NT2/D1 (cell line): ENCODE data around the gene PARD3.

Experiments used
- DNase-seq: peaks from one replicate; pipeline ENCODE4 v3.0.0-alpha.2; 2011; ENCODE audit warnings: low read depth, low spot score
- H3K27me3 ChIP-seq: 2 replicates; pipeline ENCODE4 v1.6.0; 2011; ENCODE audit warnings: mild to moderate bottlenecking; ENCODE audit not compliant: insufficient read length, insufficient read depth
- H3K36me3 ChIP-seq: 2 replicates; pipeline ENCODE4 v1.6.1; 2011; ENCODE audit warnings: mild to moderate bottlenecking, low read length, mixed read lengths; ENCODE audit not compliant: insufficient read depth, insufficient read length
- H3K4me1 ChIP-seq: 2 replicates; pipeline ENCODE4 v1.5.1; 2011; ENCODE audit not compliant: insufficient read depth, insufficient read length
- H3K4me3 ChIP-seq: 2 replicates; pipeline ENCODE4 v1.5.1; 2011; ENCODE audit warnings: low read depth; ENCODE audit not compliant: insufficient read length
- H3K9ac ChIP-seq: 2 replicates; pipeline ENCODE4 v1.6.0; 2011; ENCODE audit warnings: low read depth; ENCODE audit not compliant: insufficient read length
- H3K9me3 ChIP-seq: 2 replicates; pipeline ENCODE4 v1.5.1; 2011; ENCODE audit warnings: mild to moderate bottlenecking, low read length; ENCODE audit not compliant: insufficient read depth
- SUZ12 ChIP-seq: IDR thresholded peaks from 2 replicates; pipeline ENCODE4 v1.6.1; 2011; ENCODE audit not compliant: insufficient read length, insufficient read depth; ENCODE audit errors: extremely low read depth
- YY1 ChIP-seq: IDR thresholded peaks from 2 replicates; pipeline ENCODE4 v1.6.1; 2011; ENCODE audit not compliant: insufficient read length, insufficient read depth
- ZNF274 ChIP-seq: IDR thresholded peaks from 2 replicates; pipeline ENCODE4 v1.6.1; 2011; ENCODE audit warnings: mild to moderate bottlenecking, low read depth, low read length

Gene PARD3

GRCh38 chr10:34698979-34699378, 116.1 kb downstream of the PARD3 start:
- Histone ChIP-seq H3K9me3 (no peaks in the 10 kb centered on the region), H3K36me3 (peaks cover 2% of the 10 kb centered on the region), H3K4me3 (no peak overlapping the region), H3K27me3 (no peaks in the 10 kb centered on the region), H3K9ac (no peak overlapping the region), H3K4me1 (peaks cover 2% of the 10 kb centered on the region)
- DNase-seq, result no peak
- TF ChIP-seq SUZ12 (no peak), YY1 (no peak), ZNF274 (no peak)

- DNase-seq, result no peak
- Histone ChIP-seq H3K9me3 (no peaks in the 10 kb centered on the region), H3K4me1 (peaks cover 2% of the 10 kb centered on the region), H3K9ac (no peak overlapping the region), H3K4me3 (no peak overlapping the region), H3K36me3 (peaks cover 2% of the 10 kb centered on the region), H3K27me3 (no peaks in the 10 kb centered on the region)
- TF ChIP-seq ZNF274 (no peak), SUZ12 (no peak), YY1 (no peak)
These were observed 116.8 kb downstream of the PARD3 start for GRCh38 chr10:34698248-34698831.

GRCh38 chr10:34697351-34698247, 117.5 kb downstream of the PARD3 start:
- no peak for TF ChIP-seq SUZ12
- TF ChIP-seq ZNF274, result no peak
- TF ChIP-seq YY1, result no peak
- Histone ChIP-seq H3K9ac (no peak overlapping the region), H3K27me3 (no peaks in the 10 kb centered on the region), H3K36me3 (peaks cover 2% of the 10 kb centered on the region), H3K4me1 (peaks cover 2% of the 10 kb centered on the region), H3K9me3 (no peaks in the 10 kb centered on the region), H3K4me3 (no peak overlapping the region)
- DNase-seq, result no peak

- TF ChIP-seq YY1 (no peak), ZNF274 (no peak), SUZ12 (no peak)
- Histone ChIP-seq H3K9ac (no peak overlapping the region), H3K36me3 (peaks cover 2% of the 10 kb centered on the region), H3K27me3 (no peaks in the 10 kb centered on the region), H3K9me3 (no peaks in the 10 kb centered on the region), H3K4me1 (no peaks in the 10 kb centered on the region), H3K4me3 (no peak overlapping the region)
- no peak for DNase-seq
These were observed 118.7 kb downstream of the PARD3 start for GRCh38 chr10:34696423-34696822.

- no peak overlapping the region for H3K4me3 ChIP-seq
- no peak for DNase-seq
- no peak overlapping the region for H3K9ac ChIP-seq
- peaks cover 2% of the 10 kb centered on the region for H3K4me1 ChIP-seq
- no peaks in the 10 kb centered on the region for H3K27me3 ChIP-seq
- no peaks in the 10 kb centered on the region for H3K36me3 ChIP-seq
- no peaks in the 10 kb centered on the region for H3K9me3 ChIP-seq
- TF ChIP-seq SUZ12, result no peak
- no peak for TF ChIP-seq YY1
- TF ChIP-seq ZNF274, result no peak
These were observed 124.6 kb downstream of the PARD3 start for GRCh38 chr10:34690383-34691049.

GRCh38 chr10:34689053-34689452, 126.0 kb downstream of the PARD3 start:
- Histone ChIP-seq H3K9me3 (no peaks in the 10 kb centered on the region), H3K36me3 (no peaks in the 10 kb centered on the region), H3K4me3 (no peak overlapping the region), H3K27me3 (no peaks in the 10 kb centered on the region), H3K9ac (no peak overlapping the region), H3K4me1 (peaks cover 2% of the 10 kb centered on the region)
- TF ChIP-seq ZNF274, result no peak
- no peak for TF ChIP-seq SUZ12
- TF ChIP-seq YY1, result no peak
- DNase-seq, result no peak
